ENCODE measurements around the gene LIAS.
A peak's percentile ranks its signal among the peaks of the same experiment; 100 is the strongest.
"Not testable (repeated sequence)": the region's sequence is repeated elsewhere in the genome, so short reads cannot be mapped to it uniquely, and the experiment has no call there.

LIAS gene

DNA sequence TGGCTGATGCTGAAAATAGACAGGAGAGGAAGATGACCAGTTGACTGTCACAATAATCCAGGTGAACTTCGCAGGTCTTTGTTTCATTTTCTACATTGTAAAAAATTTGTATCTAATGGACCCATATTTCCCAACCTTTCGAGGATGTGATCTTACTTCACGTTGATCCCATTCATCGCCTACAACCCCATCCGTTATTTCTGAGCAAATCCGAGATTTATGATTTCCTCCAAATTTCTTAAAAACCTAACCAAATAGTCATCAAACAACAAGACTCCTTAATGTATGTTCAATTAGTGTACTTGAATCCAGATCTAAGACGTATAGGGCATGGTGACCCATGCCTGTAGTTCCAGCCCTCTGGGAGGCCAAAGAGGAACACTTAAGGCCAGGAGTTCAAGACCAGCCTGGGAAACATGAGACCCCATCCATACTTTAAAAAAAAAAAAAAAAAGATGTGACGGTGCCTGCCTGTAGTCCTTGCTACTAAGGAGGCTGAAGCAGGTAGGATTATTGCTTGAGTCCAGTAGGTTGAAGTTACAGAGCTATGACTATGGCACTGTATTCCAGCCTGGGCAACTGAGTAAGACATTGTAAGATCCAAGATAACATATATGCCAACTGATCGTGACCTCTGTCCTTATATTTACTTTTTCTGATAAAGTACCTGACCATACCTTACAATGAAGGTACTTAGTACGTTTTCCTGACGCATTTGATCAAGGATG lies 5.8 kb upstream of the LIAS start:
- DNase-seq: no peak

GRCh38 chr4:39453738-39454137 lies 5.1 kb upstream of the LIAS start:
- no peak for DNase-seq

- DNase-seq: no peak
Observed at GRCh38 chr4:39455486-39455885, 3.4 kb upstream of the LIAS start.

GRCh38 chr4:39456946-39457763 lies 1.7 kb upstream of the LIAS start:
- DNase-seq: no peak

DNA sequence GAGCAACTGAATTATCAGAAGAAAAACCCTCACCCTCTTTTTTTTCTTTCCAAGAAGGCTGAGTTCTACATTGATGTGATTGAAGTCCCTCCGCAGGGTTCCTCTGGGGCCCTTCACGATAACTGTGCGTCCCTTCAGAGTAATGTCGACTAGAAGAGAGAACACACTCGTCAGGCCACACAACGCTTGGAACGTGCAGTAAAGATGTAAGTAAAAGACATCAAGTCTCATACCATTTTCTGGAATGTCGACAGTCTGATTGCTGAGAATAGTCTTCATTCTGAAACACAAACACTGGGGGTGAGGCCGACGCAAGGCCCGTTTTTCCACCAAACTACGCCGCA lies 723 bp upstream of the LIAS start:
- DNase-seq: not testable (repeated sequence)

DNA sequence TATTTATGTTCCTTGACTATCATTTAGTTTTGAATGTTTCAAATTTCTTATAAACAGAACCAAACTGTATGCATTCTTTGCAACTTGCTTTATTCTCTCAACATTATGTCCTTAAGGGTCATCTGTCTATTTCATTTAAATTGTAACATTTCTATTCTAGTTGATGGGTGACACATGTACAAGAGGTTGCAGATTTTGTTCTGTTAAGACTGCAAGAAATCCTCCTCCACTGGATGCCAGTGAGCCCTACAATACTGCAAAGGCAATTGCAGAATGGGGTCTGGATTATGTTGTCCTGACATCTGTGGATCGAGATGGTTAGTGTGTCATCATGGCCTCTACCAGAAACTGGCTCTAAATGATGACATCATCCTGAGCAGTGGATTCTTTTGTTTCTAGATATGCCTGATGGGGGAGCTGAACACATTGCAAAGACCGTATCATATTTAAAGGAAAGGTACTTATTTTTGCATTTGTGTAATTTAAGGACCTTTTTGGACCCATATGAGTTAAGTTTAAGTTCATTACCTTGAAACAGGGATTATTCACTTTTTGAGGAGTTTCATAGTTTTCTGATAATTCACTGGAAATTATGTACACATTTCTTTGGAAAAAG lies 6.1 kb downstream of the LIAS start:
- peak; percentile 84 for DNase-seq

DNA sequence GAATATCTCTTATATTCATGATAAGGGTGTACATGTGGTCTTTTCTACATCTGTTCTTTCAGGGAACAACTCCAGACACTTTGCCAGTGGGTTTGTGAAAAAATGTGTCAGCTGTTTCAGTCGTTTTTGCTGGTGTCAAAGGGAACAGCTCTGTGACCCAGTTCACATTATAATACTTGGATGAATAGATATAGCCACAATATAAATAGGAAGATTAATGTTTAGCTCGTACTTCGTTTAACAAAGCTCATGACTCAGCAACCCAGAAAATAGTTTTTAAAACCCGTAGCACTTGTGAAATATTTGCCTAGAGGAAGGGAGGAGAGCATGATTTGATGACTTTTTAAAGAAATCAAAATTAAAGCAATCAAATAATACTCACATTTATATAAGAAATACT lies 7.9 kb downstream of the LIAS start:
- DNase-seq: no peak

GRCh38 chr4:39467464-39467863 lies 8.6 kb downstream of the LIAS start:
- no peak for DNase-seq

GRCh38 chr4:39469429-39470077 lies 10.7 kb downstream of the LIAS start:
- DNase-seq: peak; percentile 89

- no peak for DNase-seq
Observed at GRCh38 chr4:39470402-39470801, 11.5 kb downstream of the LIAS start.

GRCh38 chr4:39472396-39472795 lies 13.5 kb downstream of the LIAS start:
- DNase-seq: no peak

- DNase-seq: no peak
Observed at GRCh38 chr4:39476187-39476895, 17.5 kb downstream of the LIAS start.

DNA sequence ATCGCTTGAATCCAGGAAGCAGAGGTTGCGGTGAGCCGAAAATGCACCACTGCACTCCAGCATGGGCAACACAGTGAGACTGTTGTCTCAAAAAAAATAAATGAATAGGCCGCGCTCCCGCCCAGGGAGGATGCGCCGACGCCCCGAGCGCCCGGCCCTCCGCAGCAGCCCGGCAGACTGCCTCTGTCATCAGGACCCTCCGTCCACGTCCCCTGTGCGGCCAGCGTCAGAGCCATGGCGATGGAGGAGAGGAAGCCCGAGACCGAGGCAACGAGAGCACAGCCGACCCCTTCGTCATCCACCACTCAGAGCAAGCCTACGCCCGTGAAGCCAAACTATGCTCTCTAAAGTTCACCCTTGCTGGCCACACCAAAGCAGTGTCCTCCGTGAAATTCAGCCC lies 21.4 kb downstream of the LIAS start:
- no peak for DNase-seq

DNA sequence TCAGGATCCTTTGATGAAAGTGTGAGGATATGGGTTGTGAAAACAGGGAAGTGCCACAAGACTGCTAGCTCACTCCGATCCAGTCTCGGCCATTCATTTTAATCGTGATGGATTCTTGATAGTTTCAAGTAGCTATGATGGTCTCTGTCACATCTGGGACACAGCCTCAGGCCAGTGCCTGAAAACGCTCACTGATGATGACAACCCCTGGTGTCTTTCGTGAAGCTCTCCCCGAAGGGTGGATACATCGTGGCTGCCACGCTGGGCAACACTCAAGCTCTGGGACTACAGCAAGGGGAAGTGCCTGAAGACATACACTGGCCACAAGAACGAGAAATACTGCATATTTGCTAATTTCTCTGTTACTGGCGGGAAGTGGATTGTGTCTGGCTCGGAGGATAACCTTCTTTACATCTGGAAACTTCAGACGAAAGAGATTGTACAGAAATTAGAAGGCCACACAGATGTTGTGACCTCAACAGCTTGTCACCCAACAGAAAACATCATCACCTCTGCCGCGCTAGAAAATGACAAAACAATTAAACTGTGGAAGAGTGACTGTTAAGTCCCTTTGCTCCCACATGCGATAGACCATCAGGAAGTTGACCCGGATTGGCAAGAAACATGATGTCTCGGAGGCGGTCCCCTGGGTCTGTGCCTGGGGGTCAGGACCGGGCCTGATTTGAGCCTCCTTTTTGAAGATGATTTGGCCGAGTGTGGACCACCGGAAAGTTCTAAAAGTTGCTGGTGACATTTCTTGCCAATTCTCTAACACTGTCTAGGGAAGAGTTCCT lies 22.2 kb downstream of the LIAS start:
- DNase-seq: no peak

DNA sequence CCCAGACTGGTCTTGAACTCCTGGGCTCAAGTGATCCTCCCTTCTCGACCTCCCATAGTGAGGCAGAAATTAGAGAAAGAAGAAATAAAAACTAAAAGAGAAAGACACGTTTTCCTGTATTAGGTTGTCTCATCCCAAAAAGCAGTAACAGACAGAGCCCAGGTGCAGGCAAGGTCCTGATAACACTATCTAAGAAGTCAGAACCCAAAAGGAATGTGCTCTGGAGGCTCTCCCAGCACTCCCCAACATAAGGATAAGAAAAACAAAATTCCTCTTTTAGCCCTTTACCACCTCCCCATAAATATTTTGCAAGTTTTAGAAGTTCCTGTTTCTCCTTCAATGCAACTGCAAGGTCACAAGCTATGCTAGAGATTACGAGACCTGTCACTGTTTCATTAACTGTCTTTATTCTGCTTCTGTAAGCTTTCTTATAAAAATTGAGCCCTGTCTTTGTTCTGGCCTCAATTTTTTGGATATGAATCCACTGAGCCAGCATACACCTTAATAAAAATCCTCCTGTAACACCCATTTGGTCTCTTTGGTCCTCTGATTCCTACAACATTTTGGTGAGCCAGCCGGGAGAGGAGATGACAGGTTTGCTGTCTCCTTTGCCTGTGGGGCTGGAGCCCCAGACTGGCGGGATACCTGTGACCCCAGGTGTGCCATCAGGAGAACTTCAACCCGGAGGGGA lies 25.9 kb downstream of the LIAS start:
- DNase-seq: no peak

- no peak for DNase-seq
Observed at GRCh38 chr4:39486221-39486804, 27.5 kb downstream of the LIAS start.

DNA sequence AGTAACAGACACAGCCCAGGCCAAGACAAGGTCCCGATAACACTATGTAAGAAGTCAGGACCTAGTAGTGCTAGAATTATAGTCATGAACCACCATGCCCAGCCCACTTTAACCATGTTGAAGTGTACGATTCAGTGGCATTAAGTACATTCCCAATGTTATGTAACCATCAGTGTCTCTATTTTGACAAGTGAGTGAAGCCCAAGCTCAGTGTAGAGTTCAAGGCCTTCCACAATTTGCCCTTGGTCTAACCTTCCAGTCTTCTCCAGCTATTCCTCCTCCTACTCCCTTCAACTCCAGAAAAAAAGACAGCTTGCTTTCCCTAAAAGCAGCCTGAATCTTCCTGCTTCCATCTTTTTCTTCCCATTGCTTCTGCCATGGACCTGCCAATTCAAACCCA lies 31.5 kb downstream of the LIAS start:
- no peak for DNase-seq

GRCh38 chr4:39494354-39494753 lies 35.5 kb downstream of the LIAS start:
- DNase-seq: no peak

DNA sequence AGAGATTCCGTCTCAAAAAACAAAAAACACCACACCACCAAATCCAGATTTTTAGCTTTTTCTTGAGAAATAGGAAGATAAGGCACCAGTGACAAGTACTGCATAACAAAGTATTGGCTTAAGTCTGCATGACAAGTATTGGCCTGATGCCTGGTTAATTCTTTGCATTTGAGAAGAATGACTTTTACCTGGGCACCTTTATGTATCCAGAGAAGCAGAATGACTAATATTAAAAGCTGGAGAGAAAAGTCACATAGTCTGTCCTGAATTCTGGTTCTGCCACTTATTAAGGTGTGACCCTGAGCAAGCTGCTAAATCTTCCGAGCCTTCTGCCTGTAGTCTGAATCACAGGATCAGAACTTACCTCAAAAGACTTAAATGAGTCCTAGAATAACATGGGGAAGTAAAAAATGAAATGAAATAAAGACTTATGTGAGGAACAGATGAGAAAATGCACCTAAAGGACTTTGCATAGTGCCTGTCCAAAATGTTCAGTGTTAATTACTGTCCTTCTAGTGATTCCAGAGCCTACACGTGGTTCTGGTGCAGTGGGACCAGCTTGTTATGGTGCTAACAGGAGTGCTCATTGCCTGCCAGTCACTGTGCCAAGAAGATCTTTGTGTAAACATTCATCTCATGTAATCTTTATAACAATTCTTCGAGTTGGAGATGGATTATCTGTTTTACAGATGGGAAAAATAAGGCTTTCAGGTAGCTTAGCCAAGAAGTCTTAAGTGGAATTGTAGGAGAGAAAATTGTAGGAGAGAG lies 36.8 kb downstream of the LIAS start:
- DNase-seq: peak; percentile 33

Measured in fibroblast of skin of back (primary cell).